ENCODE results near the gene ATPAF2. TPM values are rescaled to one million over a fixed set of nuclear protein-coding genes. Genes with fewer than 3 reads are reported as not detected.

Gene ATPAF2
- total RNA-seq, 1 experiment from 2014 or later, result 18.6 TPM

DNA sequence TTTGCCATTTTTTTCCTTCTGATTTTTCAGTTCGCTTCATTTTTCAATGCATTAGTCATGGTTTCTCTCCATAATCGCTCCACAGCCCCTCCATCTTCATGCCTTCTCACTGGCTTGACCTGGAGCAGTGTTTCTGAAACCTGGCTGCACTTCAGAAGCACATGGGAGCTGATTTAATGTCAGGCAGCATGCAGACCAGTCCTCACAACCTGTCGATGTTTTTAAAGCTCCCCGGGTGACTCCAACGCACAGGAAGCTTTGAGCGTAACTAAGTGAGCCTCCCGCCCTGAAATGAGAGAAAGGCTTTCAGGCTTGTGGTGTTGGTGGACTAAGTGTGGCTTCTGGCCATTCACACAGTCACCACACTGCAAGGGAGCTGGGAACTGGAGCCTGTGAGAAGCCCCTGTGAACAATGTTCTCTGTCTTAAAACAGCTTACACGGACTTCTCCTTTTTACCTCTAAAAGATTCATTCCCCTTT, 31.9 kb upstream of the ATPAF2 start:
- peaks cover 12% of the 10 kb centered on the region for H3K27me3 Mint-ChIP-seq (ENCODE audit: insufficient read depth, unreplicated experiment)
- no peak overlapping the region for H3K4me3 Mint-ChIP-seq (ENCODE audit: unreplicated experiment)
- TF ChIP-seq, protein P1, sequence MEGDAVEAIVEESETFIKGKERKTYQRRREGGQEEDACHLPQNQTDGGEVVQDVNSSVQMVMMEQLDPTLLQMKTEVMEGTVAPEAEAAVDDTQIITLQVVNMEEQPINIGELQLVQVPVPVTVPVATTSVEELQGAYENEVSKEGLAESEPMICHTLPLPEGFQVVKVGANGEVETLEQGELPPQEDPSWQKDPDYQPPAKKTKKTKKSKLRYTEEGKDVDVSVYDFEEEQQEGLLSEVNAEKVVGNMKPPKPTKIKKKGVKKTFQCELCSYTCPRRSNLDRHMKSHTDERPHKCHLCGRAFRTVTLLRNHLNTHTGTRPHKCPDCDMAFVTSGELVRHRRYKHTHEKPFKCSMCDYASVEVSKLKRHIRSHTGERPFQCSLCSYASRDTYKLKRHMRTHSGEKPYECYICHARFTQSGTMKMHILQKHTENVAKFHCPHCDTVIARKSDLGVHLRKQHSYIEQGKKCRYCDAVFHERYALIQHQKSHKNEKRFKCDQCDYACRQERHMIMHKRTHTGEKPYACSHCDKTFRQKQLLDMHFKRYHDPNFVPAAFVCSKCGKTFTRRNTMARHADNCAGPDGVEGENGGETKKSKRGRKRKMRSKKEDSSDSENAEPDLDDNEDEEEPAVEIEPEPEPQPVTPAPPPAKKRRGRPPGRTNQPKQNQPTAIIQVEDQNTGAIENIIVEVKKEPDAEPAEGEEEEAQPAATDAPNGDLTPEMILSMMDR (IDR thresholded peaks at IDR 0.05; ENCODE audit: unreplicated experiment), result no peak
- no peaks in the 10 kb centered on the region for H3K4me1 Mint-ChIP-seq (ENCODE audit: insufficient read depth, unreplicated experiment)
- DNase-seq (ENCODE audit: unreplicated experiment), result no peak
- no peaks in the 10 kb centered on the region for H3K9me3 Mint-ChIP-seq (ENCODE audit: unreplicated experiment)
- peaks cover 6% of the 10 kb centered on the region for H3K36me3 Mint-ChIP-seq (ENCODE audit: insufficient read depth, unreplicated experiment)
- no TSS peak for BruUV-seq (replicated peaks)
- no peak overlapping the region for H3K27ac Mint-ChIP-seq (ENCODE audit: low read depth, unreplicated experiment)
- intact Hi-C loops (cut with micrococcal nuclease), result no loop called here
- POLR2A ChIA-PET, result interaction anchor here (0.8 to 2.4 kb wide), 2 partner anchors 10 to 12 kb away, joined by 3 to 11 read pairs; no protein-coding TSS in a partner anchor
- CTCF ChIA-PET, result no interaction called here

DNA sequence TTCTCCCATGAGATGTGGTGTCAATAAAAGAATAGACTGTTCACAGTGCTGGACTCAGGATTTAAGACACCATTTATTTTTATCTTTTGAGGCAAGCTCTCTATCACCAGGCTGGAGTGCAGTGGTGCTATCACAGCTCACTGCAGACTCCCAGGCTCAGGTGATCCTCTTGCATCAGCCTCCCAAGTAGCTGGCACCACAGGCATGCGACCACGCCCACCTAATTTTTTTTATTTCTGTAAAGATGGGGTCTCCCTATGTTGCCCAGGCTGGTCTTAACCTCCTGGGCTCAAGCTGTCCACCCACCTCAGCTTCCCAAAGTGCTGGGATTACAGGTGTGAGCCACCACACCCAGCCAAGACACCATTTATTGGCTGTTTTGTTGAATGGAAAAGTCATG, 30.1 kb upstream of the ATPAF2 start:
- TF ChIP-seq, protein P1 (IDR thresholded peaks at IDR 0.05; ENCODE audit: unreplicated experiment), result no peak
- POLR2A ChIA-PET, result interaction anchor here (2.4 kb wide), 1 partner anchor 10 kb away, joined by 11 read pairs; no protein-coding TSS in a partner anchor
- intact Hi-C loops (cut with micrococcal nuclease), result no loop called here
- Mint-ChIP-seq H3K27ac (ENCODE audit: low read depth, unreplicated experiment) (no peak overlapping the region), H3K27me3 (ENCODE audit: insufficient read depth, unreplicated experiment) (no peaks in the 10 kb centered on the region), H3K9me3 (ENCODE audit: unreplicated experiment) (no peaks in the 10 kb centered on the region), H3K4me1 (ENCODE audit: insufficient read depth, unreplicated experiment) (no peaks in the 10 kb centered on the region), H3K36me3 (ENCODE audit: insufficient read depth, unreplicated experiment) (peaks cover 6% of the 10 kb centered on the region), H3K4me3 (ENCODE audit: unreplicated experiment) (no peak overlapping the region)
- no TSS peak for BruUV-seq (replicated peaks)
- DNase-seq (ENCODE audit: unreplicated experiment), result no peak
- CTCF ChIA-PET, result no interaction called here

- DNase-seq (ENCODE audit: unreplicated experiment), result no peak
- ChIA-PET POLR2A (no interaction called here), CTCF (interaction anchor here (0.6 to 0.7 kb wide), 2 partner anchors 32 to 872 kb away, joined by 3 read pairs; no protein-coding TSS in a partner anchor)
- TF ChIP-seq, protein P1 (IDR thresholded peaks at IDR 0.05; ENCODE audit: unreplicated experiment), result no peak
- Mint-ChIP-seq H3K9me3 (ENCODE audit: unreplicated experiment) (no peaks in the 10 kb centered on the region), H3K27me3 (ENCODE audit: insufficient read depth, unreplicated experiment) (no peaks in the 10 kb centered on the region), H3K4me3 (ENCODE audit: unreplicated experiment) (no peak overlapping the region), H3K27ac (ENCODE audit: low read depth, unreplicated experiment) (no peak overlapping the region), H3K4me1 (ENCODE audit: insufficient read depth, unreplicated experiment) (no peaks in the 10 kb centered on the region), H3K36me3 (ENCODE audit: insufficient read depth, unreplicated experiment) (peaks cover 18% of the 10 kb centered on the region)
- BruUV-seq (replicated peaks), result no TSS peak
- intact Hi-C loops (cut with micrococcal nuclease), result no loop called here
Observed at GRCh38 chr17:18066866-18067265, 27.9 kb upstream of the ATPAF2 start.

DNA sequence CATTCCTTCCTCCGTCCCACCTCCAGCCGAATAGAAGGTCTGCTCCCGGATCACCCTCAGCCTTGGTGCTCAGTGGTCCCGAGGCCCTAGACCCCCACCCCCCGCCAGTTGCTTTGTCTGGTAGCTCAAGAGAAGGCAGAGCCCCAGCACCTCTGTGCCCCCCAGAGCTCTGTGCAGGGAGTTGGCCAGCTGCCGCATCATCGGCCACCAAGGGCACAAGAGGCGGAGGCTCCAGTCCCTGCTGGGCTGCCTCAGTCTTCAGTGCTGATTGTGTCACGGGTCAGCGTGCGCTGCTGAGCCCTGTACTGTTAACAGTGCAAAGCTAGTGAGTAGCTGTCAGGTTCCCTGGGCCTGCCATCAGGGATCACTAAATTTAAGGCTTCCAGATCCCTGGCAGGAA, 26.6 kb upstream of the ATPAF2 start:
- POLR2A ChIA-PET, result no interaction called here
- no peak overlapping the region for H3K27ac Mint-ChIP-seq (ENCODE audit: low read depth, unreplicated experiment)
- no peaks in the 10 kb centered on the region for H3K9me3 Mint-ChIP-seq (ENCODE audit: unreplicated experiment)

More for the DNA sequence above, 26.6 kb upstream of the ATPAF2 start:
- H3K4me3 Mint-ChIP-seq (ENCODE audit: unreplicated experiment), result no peak overlapping the region
- H3K4me1 Mint-ChIP-seq (ENCODE audit: insufficient read depth, unreplicated experiment), result no peaks in the 10 kb centered on the region
- no peak for DNase-seq (ENCODE audit: unreplicated experiment)
- no peaks in the 10 kb centered on the region for H3K27me3 Mint-ChIP-seq (ENCODE audit: insufficient read depth, unreplicated experiment)
- H3K36me3 Mint-ChIP-seq (ENCODE audit: insufficient read depth, unreplicated experiment), result peaks cover 18% of the 10 kb centered on the region
- CTCF ChIA-PET, result no interaction called here
- intact Hi-C loops (cut with micrococcal nuclease), result no loop called here
- TF ChIP-seq, protein P1 (IDR thresholded peaks at IDR 0.05; ENCODE audit: unreplicated experiment), result no peak
- BruUV-seq (replicated peaks), result no TSS peak
